Stimulated activated CD8-positive, alpha-beta memory T cell treated with anti-CD3 and anti-CD28 coated beads, Interleukin-7, amount 100 ng/mL, for 24 hours (primary cell): Measurements from ENCODE around the gene RNF19B.

Experiments
- DNase-seq: peaks from one replicate; pipeline ENCODE4 v3.0.0-alpha.2; 2020; ENCODE audit warnings: low read depth

Gene RNF19B

DNA sequence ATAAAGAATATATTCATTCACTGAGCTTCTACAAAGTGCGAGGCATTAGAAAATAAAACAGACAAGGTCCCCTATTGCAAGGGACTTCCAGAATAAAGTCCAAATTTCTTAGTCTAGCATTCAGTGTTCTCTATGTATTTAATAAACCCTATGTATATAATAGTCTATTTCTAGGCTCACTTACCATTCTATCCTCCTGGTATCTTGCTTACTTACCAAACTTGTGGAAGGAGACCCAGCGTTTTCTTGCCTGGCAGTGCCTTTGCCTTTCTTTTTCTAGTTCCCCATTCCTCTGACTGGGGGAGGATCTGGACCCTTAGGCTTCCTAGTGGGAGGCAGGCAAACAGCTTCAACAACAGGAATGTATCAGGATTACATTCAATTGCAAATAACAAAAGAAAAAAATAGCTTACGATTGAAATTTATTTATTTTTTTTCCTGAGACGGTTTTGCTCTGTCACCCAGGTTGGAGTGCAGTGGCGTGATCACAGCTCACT lies 690 bp upstream of the RNF19B start:
- no peak for DNase-seq

DNA sequence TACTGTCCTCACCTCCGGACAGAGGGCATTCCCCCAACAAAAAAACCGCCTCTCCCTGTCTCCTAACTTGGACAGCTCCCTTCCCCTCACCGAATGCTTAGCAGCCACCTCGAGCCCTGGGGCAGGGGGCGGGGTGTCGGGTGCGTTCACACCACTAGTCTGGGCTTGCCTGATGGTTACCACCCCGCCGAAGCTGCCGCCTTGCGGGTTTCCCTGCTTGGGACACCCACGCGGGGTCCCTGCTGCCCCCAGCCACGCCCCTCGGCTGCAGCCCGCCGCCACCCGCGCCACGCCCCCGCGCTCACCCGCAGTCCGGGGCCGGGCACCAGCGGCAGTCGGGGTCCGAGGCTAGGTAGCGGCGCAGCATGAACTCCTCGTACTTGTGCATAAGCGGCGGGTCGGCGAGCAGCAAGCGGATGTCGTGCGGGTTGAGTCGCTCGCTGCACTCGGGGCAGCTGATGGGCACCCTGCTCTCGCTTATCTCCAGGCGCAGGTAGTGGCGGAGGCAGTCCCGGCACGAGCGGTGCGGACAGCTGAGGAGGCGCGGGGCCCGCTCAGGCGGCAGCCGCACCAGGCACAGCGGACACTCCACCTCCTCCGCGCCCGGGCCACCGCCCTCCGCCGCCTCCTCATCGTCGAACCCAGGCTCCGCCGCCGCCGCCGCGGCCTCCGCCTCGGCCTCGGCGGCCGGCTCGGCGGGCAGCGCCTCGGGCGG lies 706 bp downstream of the RNF19B start:
- DNase-seq, result peak; percentile 24

DNA sequence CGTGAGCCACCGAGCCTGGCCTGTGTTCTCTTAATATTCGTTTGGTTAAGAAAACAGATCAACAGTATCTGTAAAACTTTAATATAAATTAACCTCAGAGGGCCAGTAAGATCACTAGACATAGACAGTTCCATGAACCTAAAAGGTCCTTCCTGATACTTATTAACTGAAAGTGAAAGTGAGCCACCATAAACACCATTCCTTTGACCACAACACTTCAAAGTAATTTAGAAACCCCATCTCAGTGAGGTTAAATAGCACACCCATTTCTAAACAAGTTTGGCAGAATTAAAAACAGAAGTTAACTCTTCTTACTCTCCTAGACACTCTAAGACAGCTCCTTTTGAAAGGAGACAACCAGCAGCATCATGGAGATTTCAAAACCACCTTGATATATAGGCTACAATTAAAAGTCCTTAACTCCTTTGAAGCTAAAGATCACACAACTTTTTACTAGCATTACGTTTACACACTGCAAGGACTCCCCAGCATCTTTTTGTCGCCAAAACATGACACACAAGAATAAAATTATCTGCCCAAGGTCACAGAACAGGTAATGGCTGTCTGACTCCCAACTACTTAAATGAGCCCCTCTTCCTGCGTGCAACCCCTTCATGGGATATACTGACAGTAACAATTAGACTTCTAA lies 2.2 kb downstream of the RNF19B start:
- no peak for DNase-seq

DNA sequence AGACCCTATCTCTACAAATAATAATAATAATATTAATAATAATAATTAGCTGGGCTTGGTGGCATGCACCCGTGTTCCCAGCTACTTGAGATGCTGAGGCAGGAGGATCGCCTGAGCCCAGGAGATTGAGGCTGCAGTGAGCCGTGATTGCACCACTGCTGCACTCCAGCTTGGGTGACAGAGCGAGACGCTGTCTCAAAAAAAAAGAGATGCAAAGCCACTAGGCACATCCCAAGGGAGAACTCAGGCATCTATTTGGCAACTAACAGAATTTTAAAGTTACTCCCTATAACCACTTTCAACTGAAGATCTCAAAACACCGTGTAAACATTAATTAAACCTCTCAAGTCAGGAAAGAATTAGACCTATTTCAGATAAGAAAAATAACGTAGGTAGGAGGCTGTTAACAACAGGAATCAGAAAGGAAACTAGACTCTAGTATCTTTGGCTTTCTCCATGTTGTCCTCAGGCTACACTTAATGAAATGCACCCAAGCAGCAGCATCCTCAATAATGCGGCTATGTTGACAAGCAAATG lies 3.7 kb downstream of the RNF19B start:
- no peak for DNase-seq

DNA sequence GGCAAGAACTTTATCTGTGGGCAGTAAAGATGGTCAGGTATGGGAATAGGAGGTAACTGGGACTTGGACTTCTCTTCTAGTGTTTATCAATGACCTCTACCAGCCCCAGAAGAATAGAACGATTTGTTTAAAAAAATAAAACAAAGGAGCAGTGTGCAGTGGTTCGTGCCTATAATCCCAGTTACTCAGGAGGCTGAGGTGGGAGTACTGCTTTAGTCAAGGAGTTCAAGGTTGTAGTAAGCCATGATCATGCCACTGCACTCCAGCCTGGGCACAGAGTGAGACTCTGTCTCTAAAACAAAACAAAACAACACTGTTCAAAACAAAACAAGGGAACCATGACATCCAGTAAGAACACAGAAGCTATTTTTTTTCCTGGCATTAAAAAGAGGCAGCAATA lies 4.3 kb downstream of the RNF19B start:
- DNase-seq, result no peak

DNA sequence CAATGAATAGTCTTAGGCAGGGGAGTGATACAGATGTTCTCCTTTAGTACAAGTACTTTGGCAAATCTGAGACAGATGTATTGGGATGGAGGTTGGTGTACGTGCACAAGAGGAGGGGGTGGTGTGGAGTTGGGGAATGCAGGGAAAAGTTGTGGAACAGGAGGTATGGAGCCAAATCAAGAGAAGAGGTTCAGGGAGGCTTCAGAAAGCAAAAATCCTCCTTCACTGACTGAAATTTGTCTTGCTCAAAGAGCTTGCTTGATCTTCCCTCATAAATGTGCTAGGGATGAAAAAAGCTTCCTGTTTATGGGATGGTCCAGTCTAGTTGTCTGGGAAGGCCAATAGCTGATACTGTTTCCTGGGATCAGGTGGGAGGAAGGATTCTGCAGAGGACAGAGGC lies 5.8 kb downstream of the RNF19B start:
- no peak for DNase-seq

DNA sequence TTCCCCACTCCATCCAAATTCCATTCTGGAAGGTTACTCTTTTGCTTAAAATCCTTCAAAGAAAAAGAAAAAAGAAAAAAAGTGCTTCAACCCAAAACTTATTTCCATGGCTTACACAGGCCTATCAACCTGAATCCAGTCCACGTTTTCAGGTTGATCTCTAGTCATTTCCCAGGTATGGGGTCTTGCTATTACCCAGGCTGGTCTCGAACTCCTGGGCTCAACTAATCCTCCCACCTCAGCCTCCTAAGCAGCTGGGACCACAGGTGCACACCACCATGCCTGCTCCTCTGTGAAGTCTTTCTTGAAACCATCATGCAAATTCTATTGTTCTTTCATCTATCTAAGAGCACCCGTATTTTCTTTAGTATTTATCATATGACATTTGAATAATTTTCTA lies 7.6 kb downstream of the RNF19B start:
- DNase-seq, result no peak

DNA sequence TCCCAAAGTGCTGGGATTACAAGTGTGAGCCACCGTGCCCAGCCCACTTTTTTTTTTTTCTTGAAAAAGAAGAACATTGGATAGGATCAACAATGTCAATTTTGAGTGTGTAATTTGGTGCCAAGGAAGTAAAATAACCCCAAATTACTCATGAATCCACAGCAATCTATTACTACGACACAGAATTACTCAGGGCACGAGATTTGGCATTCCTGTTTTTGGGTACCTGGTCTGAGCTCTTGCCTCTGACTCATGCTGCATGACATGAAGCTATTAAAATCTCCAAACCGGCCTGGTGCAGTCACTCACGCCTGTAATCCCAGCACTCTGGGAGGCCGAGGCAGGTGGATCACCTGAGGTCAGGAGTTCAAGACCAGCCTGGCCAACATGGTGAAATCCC lies 10.4 kb downstream of the RNF19B start:
- no peak for DNase-seq

DNA sequence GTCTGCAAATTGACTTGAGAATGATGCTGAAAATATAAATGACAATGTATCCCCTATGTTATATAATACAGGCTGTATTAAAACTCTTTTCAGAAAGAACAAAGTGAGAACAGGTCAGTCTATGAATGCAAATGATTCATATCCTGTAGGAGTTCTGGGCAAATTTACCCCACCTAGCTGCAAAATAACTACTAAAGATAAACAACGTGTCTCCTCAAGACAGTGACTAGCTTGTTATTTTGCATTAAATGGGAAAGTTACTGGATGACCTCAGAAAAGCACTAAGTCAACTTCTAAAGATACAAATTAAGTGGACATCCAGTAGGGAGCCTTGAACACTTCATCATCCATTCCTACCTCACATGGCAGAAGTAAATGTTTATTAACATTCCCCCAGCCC lies 11.1 kb downstream of the RNF19B start:
- no peak for DNase-seq

DNA sequence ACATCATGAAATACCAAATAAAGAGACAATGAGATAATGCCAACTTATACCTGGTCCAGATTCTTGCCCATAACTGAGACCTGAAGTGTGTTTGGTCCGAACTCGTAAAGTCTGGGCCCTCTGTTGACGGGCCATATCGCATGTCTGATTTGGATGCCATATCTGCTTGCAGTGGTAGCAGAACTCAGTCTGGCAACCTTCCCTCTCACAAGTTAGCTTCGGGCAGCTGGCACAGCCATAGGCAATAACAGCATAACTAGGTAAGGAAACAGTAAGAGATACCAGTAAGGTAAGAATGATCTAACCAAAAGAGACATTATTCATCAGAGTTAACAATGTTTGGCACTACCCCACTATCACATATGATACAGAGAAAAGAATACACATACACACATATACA lies 15.1 kb downstream of the RNF19B start:
- DNase-seq, result no peak

DNA sequence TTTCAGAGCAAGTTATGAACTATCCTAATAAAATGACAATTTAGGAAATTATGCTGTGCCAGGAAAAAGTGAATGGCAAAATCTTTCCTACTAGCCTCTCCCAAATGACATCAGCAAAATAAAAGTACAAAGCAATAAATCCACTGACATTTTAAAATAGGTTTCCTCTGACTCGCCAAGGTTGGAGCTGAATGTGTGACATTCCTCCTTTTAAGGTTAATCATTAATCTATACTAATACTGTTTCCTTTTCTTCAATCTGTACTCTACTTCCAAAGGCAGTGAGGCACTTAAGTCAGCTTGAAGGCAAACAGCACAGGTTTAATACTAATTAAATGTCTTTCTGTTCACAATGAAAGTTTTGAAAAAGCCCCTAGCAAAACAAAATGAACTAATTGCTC lies 15.7 kb downstream of the RNF19B start:
- no peak for DNase-seq

DNA sequence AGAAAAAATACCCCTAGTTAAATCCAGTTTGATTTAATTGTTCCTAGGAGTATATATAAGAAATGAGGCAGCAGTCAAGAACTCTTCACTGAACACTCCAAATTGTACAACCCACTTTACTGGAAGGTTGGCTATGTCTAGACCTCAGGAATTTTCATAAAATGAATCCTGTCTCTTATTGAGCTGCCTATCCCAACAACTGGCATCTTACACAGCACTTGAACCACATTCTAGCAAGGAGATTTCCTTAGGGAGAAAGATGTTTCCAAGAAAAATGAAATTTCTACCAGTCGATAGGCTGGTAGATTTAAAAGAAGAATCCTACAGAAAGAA lies 16.3 kb downstream of the RNF19B start:
- DNase-seq, result no peak

DNA sequence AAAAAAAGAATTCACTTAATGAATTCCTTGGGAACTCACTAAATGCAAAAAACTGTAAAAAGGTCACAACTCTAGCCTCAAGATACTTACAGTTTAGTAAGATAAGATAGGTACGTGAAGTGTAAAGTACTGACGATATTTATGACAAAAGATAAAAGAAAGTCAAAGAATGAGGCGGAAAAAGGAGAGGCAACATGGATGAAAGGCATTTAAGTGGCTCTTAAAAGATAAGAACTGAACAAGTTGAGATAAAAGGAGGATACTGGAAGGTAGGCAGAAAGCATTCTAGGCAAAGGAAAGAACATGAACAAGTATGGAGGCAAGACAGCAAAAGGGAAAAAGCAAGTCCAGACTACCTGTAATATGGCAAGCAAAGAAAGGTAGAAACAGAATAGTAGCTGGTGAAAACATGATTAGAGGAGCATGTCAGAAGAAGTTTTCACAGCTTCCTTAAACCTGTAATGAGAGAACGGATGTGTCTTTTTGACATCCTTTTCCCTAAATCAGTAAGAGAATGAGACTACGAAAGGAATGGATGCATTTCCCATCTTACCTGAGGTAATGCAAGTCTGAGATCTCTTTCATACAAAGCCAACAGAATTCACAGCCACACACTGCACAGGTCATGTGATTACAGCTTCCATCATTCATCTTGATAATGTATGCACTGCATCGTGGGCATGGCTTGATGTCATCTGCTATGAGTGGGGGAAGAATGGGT lies 16.8 kb downstream of the RNF19B start:
- DNase-seq, result no peak

DNA sequence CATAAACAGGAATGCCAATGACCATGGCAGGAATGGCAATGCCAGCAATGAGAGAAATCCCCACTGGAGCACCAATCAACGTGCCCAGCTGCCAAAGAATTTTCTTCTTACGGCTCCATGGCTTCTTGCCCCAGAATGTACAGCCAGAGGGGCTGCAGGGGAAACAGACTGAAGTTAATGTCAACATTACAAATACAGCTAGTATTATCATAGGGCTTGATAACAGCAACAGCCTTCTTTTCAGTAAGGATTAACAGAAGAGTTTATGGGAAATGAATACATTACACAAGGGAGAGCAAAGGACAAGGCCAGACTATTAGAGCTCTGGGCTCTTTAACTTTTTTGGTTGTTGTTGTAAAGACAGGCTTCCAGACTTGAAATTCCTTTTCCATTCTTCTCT lies 18.2 kb downstream of the RNF19B start:
- DNase-seq, result no peak

DNA sequence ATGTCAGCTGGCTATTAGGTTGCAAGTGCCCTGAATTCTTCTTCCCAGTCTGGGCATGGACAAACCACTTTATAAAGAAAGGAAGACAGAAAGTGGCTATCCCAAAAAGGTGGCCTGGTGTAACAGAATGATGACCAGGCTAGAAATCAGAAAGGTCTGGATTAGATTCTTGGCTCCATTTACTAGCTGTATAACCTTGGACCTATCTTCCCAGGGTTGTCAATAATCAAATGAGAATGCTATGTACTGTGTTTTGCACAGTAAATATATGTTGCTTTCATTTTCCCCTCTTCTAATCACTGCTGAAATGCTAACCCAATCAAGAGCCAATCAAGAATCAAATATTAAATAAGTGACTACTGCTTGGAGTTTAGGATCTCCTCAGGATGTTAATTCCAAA lies 20.4 kb downstream of the RNF19B start:
- no peak for DNase-seq

DNA sequence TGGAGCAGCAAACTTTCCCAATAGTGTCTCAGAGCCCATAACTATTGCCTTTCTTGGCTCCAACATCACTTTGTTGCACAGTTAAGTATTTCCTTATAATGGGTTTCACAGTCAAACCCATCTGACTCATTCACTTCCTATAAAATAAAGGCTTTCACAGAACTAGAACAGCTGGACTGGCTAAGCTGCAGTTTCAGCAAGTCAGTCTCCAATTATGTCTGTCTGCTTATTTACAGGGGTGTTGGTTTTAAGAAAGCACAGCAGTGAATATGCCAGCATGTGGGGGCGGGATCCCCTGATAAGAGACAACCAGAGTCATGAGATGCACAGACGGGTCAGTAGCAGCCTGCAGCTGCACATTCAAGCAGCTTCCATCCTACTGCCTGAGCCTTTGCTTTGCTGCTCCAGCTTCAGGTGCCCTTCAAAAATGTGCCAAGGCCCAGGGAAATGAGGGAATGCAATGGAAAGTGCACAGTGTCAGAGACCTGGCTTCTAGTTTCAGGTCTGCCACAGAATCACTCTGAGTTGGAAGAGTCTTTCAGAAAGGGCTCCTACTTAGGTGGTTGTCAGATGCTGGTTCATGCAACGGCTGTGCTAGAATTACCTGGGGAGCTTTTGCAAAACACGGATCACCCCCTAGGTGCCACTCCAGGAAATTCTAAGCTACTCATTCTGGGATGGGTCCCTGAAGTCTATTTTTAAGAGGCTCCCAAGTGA lies 24.8 kb downstream of the RNF19B start:
- DNase-seq, result no peak

DNA sequence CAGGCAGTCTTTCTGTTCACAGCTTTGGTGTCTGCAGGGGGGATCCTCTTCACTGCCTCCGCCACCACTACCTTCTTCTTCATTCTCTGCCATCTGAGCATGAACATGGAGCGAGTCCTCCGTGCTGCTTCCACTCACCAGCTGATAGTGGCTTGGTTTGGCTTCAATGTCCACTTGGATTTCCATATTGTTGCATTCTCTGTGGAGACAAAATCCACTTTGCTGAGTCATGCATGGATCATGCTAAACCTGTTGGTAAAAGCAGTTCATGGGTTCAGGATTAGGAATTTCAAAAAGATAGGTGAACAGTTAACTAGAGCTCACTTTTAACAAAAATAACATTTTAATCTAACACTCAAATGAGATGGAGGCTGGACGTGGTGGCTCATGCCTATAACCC lies 27.5 kb downstream of the RNF19B start:
- DNase-seq, result no peak

DNA sequence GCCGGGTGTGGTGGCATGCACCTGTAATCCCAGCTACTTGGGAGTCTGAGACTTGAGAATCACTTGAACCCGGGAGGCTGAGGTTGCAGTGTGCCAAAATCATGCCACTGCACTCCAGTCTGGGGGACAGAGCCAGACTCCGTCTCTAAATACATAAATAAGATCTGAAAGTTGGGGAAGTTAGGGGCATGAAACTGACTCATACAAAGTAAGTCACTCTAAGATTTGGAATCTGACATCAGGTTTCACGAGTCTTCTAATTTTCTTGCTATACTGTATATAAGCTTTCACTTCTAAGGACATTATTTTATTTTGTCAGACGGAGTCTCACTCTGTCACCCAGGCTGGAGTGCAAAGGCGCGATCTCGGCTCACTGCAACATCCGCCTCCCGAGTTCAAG lies 30.1 kb downstream of the RNF19B start:
- DNase-seq, result no peak

DNA sequence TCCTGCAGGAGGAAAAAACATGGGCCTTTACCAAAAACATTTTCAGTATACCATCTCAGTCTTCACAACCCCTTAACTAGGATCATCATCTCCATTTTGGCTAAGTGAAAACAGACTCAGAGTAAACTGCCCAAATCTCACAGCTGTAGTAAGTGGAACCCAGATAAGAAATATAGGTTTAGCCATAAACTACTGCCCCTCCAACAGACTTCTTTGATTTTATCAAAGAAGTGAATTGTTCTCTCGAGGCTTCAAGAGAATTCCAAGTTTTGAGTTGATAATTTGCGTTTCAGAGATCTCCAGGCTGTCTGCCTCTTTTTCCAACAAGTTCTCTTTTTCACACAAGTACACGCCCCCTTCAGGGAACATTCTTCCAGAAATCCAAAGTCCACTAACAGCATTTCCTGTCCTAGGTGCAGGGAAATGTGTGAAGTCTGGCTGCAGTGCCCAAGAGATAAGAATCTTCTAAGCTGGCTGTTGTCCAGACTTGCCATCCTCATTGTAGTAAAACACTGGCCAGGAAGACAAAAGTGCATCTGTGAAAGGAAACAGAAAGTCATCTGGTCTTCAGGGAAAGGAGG lies 30.8 kb downstream of the RNF19B start:
- no peak for DNase-seq

DNA sequence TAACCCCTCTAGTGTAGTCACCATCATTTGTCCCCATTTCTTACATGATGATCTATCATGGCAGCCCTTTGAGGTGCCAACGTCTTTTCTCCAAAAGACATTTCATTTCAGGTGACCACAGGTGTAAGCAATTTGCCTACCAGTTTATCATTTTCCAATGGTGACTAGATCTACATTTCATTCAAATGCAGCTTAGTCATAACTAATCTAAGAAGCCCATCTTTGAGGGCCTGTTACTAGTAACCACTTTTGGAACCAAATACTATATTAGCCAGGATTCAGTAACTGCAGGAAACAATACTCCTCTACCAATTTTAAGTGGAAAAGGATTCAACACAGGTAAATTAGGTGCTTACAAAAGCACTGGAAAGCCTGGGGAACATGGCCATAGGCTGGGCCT lies 32.8 kb downstream of the RNF19B start:
- no peak for DNase-seq

DNA sequence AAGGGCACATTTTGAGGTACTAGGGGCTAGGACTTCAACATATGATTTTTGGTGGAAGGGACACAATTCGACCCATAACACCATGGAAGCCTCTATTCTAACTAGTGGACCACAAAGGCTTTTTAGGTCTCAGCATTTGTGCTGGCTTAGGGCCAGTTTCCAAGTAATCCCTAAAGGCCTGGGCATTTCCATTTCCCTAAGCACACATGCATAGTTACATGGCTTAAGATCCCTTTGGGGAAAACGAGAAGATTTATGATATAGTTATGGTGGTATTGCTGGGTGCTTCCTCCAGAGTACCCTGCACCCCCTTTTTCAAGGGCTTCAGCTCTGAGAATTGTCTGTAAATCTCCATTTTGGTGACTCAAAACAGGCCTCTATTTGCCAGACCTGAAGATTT lies 35.2 kb downstream of the RNF19B start:
- no peak for DNase-seq

DNA sequence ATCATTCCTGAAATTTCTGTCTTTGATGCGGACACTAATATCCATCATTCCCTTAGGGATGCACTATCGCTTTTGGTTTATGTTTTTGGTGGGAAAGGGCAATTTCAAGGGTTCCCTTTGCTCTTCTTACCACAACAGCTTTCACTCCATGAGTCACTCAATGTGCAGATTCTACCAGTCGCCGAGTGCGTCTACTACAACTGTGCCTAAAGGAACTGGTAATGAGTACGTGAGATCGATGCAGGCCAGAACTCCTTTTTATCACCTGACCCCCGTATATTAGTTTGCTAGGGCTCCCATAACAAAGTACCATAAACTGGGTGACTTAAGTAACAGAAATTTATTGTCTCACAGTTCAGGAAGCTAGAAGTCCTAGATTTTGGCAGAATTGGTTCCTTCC lies 35.9 kb downstream of the RNF19B start:
- DNase-seq, result no peak
